ENCODE results near the gene JAGN1. TPM values are rescaled to one million over a fixed set of nuclear protein-coding genes. Genes with fewer than 3 reads are reported as not detected.
"Not testable (repeated sequence)": the region's sequence is repeated elsewhere in the genome, so short reads cannot be mapped to it uniquely, and the experiment has no call there.

Gene JAGN1
- polyA plus RNA-seq, 6 donors from 2014 or later, result 53.2 to 70.4 (median 59.7) TPM

DNA sequence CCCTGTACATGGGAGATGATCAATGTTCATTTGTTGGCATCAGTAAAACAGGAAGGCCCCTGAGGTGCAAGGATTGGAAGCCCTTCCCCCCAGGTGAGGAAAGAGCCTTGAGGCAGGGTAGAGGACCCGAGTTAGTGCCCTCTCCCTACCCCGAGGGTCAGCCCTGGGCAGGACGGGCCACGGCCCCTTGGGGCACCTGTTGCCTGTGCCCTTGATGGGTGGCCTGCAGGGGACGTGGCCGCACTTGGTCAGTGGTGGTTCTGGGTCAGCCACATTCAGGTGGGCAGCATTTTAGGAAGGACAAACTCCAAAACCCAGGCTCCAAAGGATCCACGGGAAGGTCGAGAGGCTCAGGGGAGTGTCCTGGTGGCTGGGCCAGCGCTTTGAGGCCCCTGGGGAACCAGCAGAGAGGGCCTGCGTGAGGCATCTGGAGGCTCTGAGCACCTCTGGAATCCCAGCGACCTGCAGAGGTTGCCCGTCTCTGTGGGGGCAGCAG, 30.8 kb upstream of the JAGN1 start:
- peaks cover 0 to 1% (median 0%) of the 10 kb centered on the region in 7 donors for H3K9me3 Mint-ChIP-seq
- peaks cover 1 to 5% (median 4%) of the 10 kb centered on the region in 3 donors for H3K4me1 Mint-ChIP-seq
- H3K27me3 Mint-ChIP-seq, result peaks cover 5 to 16% (median 12%) of the 10 kb centered on the region in 3 donors
- H3K36me3 Mint-ChIP-seq, result no peaks in the 10 kb centered on the region
- DNase-seq (no peak), ATAC-seq (ENCODE audit: low read depth in 2 of 2) (no peak)
- no peak overlapping the region for H3K27ac Mint-ChIP-seq
- peak overlapping the region in 1 of 8 donors; percentile 36 for H3K4me3 Mint-ChIP-seq

DNA sequence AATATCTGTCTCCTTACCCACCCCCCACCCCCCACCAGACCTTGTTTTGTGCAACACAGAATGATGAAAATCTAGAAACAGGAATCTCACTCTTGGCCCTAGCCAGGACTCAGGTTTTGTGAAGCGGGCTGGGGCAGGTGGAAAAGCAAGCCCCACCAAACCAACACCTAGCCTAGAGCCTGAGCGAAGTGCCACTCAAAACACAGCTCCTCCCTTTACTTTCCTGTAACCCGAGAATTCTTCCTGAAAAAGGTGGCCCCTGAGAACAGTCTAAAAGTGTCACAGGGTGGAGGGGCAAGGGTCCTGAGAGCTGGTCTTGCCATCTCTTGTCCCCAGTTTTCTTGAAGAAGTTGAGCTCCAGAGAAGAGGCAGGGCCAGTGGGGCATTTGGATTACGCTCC, 29.2 kb upstream of the JAGN1 start:
- peaks cover 0 to 1% (median 0%) of the 10 kb centered on the region in 7 donors for H3K9me3 Mint-ChIP-seq
- H3K36me3 Mint-ChIP-seq, result no peaks in the 10 kb centered on the region
- ATAC-seq (ENCODE audit: low read depth in 2 of 2), result no peak
- peaks cover 0 to 5% (median under 1%) of the 10 kb centered on the region in 3 donors for H3K4me1 Mint-ChIP-seq
- H3K27me3 Mint-ChIP-seq, result peaks cover 5 to 16% (median 10%) of the 10 kb centered on the region in 3 donors
- H3K27ac Mint-ChIP-seq, result no peak overlapping the region
- no peak overlapping the region for H3K4me3 Mint-ChIP-seq
- no peak for DNase-seq

DNA sequence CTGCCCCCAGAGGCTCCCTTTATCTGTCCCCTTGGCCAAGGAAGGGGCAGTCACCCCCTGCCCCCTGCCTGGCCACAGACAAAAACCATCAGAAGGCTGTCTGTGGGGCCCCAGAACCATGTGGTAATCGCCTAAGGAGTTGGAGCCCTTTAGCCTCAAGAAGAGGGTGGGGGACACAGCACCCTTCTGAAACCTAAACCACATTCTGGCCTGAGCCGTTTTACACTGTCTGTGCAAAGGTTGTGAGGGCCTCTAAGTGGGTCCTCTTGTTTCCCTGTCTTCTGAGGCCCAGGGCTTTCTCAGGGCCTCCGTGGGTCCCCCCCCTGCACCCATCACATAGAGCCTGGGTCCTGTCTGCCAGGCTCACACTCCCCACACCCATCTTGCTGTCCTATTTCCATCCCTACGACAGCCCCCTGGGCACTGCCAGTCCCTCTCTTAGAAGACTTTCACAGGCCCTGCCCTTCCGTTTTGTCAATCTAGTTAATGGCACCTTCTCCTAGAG, 28.7 kb upstream of the JAGN1 start:
- ATAC-seq (ENCODE audit: low read depth in 2 of 2) (no peak), DNase-seq (no peak)
- H3K4me3 Mint-ChIP-seq, result peak overlapping the region in 3 of 8 donors; percentile 5 to 64 (median 41)
- peaks cover 0 to 1% (median 0%) of the 10 kb centered on the region in 7 donors for H3K9me3 Mint-ChIP-seq
- H3K27me3 Mint-ChIP-seq, result peaks cover 5 to 16% (median 10%) of the 10 kb centered on the region in 3 donors
- H3K36me3 Mint-ChIP-seq, result no peaks in the 10 kb centered on the region
- peaks cover 0 to 5% (median 0%) of the 10 kb centered on the region in 3 donors for H3K4me1 Mint-ChIP-seq
- no peak overlapping the region for H3K27ac Mint-ChIP-seq

DNA sequence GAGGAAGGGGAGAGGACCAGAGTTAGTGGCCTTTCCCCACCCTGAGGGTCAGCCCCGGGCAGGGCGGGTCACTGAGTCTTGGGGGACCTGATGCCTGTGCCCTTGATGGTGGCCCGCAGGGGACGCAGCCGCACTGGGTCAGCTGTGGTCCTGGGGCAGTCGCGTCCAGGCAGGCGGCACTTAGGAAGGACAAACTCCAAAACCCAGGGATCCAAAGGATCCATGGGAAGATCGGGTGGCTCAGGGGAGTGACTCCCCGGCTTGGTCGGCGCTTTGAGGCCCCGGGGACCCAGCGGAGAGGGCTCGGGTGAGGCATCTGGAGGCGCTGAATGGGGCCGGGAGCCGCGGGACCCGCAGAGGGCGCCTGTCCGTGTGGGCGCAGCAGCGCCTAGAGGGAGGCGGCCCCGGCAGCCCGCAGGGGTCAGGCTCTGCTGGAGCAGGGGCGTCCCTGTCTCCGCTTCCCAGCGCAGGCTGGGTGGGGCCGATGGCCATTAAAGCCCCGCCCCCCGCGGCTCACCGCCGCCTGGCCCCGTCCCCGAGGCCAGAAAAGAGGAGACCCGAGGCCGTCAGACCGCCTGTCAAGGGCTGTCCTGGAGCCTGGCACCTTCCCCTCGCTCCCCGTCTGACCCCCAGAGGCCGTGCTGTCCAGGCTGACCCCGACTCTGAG, 27.9 kb upstream of the JAGN1 start:
- H3K9me3 Mint-ChIP-seq, result peaks cover 0 to 1% (median 0%) of the 10 kb centered on the region in 7 donors
- H3K4me1 Mint-ChIP-seq, result peaks cover 0 to 5% (median 0%) of the 10 kb centered on the region in 3 donors
- peak overlapping the region in 4 of 8 donors; percentile 29 to 62 (median 44) for H3K4me3 Mint-ChIP-seq
- peak; percentile 33 for DNase-seq
- no peaks in the 10 kb centered on the region for H3K36me3 Mint-ChIP-seq
- peaks cover 5 to 16% (median 10%) of the 10 kb centered on the region in 3 donors for H3K27me3 Mint-ChIP-seq
- H3K27ac Mint-ChIP-seq, result no peak overlapping the region
- peak; percentile 93 to 94 for ATAC-seq (ENCODE audit: low read depth in 2 of 2)

DNA sequence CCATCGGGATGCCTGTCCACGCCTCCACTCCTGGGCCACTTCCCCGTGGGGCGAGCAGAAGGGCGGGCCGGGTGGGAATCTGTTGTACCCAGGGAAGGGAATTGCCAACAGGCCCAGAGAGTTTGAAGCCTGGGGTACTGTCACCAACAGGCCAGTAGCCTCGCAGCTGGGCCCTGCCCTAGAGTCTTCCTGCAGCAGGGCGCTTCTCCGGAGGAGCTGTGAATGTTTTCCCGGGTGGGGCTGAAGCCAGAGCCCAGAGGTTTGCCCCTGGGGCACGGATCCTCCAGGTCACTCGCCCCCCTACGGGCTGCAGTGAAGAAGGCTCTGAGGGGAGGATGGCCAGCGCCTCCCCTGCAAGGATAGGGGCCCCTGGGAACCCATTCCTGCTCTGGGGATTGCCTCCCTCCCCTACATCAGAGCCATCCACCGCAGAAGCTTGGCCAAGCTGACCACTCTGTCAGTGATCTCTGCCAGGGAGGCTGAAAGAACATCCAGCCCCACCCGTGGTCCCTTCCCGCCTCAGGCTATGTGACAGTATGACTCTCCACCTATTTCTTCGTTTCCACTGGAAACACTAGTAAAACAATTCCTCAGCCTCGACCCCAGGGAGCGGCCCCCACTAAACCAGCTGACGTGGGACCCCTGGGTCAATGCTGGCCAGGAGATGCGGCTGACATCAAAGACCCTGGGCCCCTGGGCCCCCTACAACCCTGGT, 27.2 kb upstream of the JAGN1 start:
- Mint-ChIP-seq H3K9me3 (peaks cover 0 to 1% (median 0%) of the 10 kb centered on the region in 7 donors), H3K27me3 (peaks cover 5 to 16% (median 10%) of the 10 kb centered on the region in 3 donors), H3K4me3 (peak overlapping the region in 3 of 8 donors; percentile 16 to 44 (median 28)), H3K27ac (no peak overlapping the region), H3K36me3 (no peaks in the 10 kb centered on the region), H3K4me1 (peaks cover 0 to 5% (median 0%) of the 10 kb centered on the region in 3 donors)
- ATAC-seq (ENCODE audit: low read depth in 2 of 2), result no peak
- DNase-seq, result no peak

DNA sequence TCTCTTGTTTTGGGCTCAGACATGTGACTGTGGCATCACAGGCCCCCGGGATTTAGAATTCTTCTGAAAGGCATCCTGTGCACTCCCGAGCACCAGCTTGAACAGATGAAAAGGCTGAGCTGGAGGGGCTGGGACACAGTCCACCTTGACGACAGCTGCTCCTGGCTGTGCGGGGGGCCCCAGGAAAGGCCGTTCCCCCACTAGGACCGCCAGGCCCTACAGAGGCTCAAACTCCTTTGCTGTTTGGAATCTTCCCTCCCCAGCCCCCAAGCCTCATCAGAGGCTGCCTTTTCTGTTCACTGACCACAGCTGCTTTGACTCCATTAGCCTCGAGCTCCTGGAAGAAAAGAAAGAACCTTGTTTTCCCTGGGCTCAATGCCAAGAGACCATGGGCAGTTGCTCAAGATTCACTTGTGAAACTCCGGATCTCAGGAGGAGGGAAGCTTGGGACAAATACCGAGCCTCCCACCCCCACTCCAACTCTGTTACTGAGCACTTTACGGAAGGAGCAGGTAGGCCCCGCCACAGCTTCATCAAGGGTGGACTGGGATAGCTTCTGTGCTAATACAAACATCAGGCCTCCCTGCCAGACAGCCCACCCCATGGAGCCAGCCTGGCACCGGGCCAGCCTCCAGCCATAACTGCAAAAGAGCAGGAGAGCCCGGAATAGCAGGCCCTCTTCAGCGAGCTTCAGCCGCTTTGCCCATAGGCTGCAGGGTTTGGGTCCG, 26.0 kb upstream of the JAGN1 start:
- Mint-ChIP-seq H3K4me3 (no peak overlapping the region), H3K36me3 (no peaks in the 10 kb centered on the region), H3K4me1 (peaks cover 0 to 5% (median 0%) of the 10 kb centered on the region in 3 donors), H3K27ac (no peak overlapping the region), H3K27me3 (peaks cover 5 to 16% (median 10%) of the 10 kb centered on the region in 3 donors), H3K9me3 (peaks cover 0 to 1% (median 0%) of the 10 kb centered on the region in 7 donors)
- no peak for ATAC-seq (ENCODE audit: low read depth in 2 of 2)
- no peak for DNase-seq

DNA sequence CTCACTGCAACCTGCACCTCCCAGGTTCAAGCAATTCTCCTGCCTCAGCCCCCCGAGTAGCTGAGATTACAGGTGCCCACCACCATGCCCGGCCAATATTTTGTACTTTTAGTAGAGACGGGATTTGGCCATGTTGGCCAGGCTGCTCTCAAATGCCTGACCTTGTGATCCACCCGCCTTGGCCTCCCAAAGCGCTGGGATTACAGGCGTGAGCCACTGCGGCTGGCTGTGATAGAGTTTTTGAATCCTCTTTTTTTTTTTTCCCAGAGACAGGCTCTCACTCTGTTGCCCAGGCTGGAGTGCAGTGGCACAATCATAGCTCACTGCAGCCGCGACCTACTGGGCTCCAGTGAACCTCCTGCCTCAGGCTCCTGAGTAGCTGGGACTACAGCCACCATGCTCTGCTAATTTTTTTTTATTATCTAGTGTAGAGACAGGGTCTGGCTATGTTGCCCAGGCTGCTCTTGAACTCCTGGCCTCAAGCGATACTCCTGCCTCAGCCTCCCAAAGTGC, 25.2 kb upstream of the JAGN1 start:
- H3K4me1 Mint-ChIP-seq; ATAC-seq (ENCODE audit: low read depth in 2 of 2); H3K27ac Mint-ChIP-seq; DNase-seq; H3K9me3 Mint-ChIP-seq; H3K4me3 Mint-ChIP-seq; H3K36me3 Mint-ChIP-seq: not testable (repeated sequence)
- peaks cover 5 to 16% (median 10%) of the 10 kb centered on the region in 3 donors for H3K27me3 Mint-ChIP-seq

DNA sequence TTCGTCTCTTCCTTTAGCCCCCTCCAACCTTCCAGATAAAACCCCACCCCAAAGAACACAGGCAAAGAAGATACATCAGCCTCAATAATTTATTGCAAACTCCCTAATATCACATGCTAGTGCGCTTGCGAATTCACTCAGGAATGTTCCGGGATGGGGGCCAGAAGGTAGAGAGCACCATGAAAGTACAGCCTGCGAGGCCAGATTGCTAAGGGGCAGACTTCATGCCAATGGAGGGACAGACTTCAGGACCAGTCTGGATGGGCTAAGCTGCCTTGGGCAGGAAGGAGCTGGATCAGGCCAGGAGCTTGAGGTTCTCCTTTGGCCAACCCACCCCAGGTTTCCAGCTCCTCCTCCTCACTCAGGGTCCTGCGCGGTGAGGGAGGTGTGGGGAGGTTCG, 23.8 kb upstream of the JAGN1 start:
- Mint-ChIP-seq H3K4me1 (peaks cover 0 to 5% (median 0%) of the 10 kb centered on the region in 3 donors), H3K4me3 (no peak overlapping the region), H3K9me3 (peaks cover 0 to 1% (median 0%) of the 10 kb centered on the region in 7 donors), H3K27ac (peak overlapping the region in 1 of 6 donors; percentile 44), H3K36me3 (no peaks in the 10 kb centered on the region), H3K27me3 (peaks cover 5 to 14% (median 8%) of the 10 kb centered on the region in 3 donors)
- DNase-seq (no peak), ATAC-seq (ENCODE audit: low read depth in 2 of 2) (no peak)

DNA sequence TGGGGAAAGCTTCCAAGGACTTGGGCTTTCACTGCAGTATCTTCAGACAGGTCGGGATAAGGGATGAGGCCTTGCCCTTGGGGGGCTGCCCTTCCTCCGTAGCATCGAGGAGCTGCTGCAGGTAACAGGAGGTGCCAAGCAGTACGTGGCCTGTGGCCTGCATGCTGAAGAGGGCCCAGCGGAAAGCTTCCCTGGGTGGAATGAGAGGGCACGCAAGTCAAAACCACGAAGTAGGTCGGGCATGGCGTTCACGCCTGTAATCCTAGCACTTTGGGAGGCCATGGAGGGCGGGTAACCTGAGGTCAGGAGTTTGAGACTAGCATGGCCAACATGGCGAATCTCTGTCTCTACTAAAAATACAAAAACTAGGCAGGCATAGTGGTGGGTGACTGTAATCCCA, 23.3 kb upstream of the JAGN1 start:
- H3K4me1 Mint-ChIP-seq, result peaks cover 0 to 4% (median 0%) of the 10 kb centered on the region in 3 donors
- no peak overlapping the region for H3K27ac Mint-ChIP-seq
- H3K36me3 Mint-ChIP-seq, result no peaks in the 10 kb centered on the region
- ATAC-seq (ENCODE audit: low read depth in 2 of 2) (no peak), DNase-seq (no peak)
- peak overlapping the region in 1 of 8 donors; percentile 66 for H3K4me3 Mint-ChIP-seq
- H3K9me3 Mint-ChIP-seq, result peaks cover 0 to 1% (median 0%) of the 10 kb centered on the region in 7 donors
- peaks cover 1 to 10% (median 3%) of the 10 kb centered on the region in 3 donors for H3K27me3 Mint-ChIP-seq

DNA sequence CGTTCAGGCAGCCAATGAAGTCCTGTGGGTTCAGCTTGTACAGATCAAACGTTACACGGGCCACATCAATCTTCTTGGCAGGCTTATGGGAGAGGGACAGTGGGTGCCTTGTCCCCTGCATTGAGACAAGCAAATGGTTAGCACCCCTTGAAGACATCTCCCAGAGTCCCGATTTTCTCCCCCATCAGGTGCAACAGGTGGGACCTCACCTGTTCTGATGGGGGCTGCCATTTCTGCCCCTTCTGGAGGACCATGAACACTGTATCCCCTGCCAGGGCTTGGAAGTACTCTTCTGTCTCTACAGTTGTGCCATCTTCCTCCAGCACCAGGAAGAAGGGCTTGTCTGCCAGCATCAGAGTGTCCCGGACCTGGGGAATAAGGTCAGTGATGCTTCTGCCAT, 20.5 kb upstream of the JAGN1 start:
- Mint-ChIP-seq H3K4me3 (no peak overlapping the region), H3K27me3 (peaks cover 0 to 5% (median 0%) of the 10 kb centered on the region in 3 donors), H3K4me1 (no peaks in the 10 kb centered on the region), H3K9me3 (no peaks in the 10 kb centered on the region), H3K36me3 (no peaks in the 10 kb centered on the region), H3K27ac (peak overlapping the region in 1 of 6 donors; percentile 21)
- ATAC-seq (ENCODE audit: low read depth in 2 of 2) (no peak), DNase-seq (no peak)

DNA sequence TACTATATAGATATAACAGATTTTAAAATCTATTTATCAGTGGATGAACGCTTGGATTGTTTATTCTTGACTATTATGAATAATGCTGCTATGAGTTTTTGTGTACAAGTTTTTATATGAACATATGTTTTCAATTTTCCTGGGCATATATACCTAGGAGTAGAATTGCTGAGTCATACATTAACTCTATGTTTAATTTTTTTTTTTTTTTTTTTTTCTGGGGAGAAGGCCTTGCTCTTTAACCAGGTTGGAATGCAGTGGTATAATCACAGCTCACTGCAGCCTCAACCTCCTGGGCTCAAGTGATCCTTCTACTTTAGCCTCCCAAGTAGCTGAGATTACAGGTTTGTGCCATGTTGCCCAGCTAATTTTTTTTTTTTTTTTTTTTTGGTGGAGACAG, 19.4 kb upstream of the JAGN1 start:
- Mint-ChIP-seq H3K27me3 (peaks cover 0 to 7% (median 0%) of the 10 kb centered on the region in 3 donors), H3K4me1 (no peaks in the 10 kb centered on the region), H3K36me3 (no peaks in the 10 kb centered on the region), H3K4me3 (no peak overlapping the region), H3K27ac (no peak overlapping the region), H3K9me3 (no peaks in the 10 kb centered on the region)
- ATAC-seq (ENCODE audit: low read depth in 2 of 2) (no peak), DNase-seq (no peak)

DNA sequence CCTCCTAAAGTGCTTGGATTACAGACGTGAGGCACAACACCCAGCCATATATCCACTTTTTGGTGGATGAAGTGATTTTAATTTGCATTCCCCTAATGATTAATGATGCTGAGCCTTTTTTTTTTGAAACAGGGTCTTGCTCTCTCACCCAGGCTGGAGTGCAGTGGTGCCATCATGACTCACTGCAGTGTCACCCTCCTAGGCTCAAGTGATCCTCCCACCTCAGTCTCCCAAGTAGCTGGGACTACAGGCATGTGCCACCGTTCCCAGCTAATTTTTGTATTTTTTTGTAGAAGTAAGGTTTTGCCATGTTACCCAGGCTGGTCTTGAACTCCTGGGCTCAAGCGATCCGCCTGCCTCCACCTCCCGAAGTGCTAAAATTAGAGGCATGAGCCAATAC, 18.3 kb upstream of the JAGN1 start:
- H3K27me3 Mint-ChIP-seq; ATAC-seq (ENCODE audit: low read depth in 2 of 2); H3K4me3 Mint-ChIP-seq; H3K36me3 Mint-ChIP-seq; H3K4me1 Mint-ChIP-seq; H3K9me3 Mint-ChIP-seq; DNase-seq; H3K27ac Mint-ChIP-seq: not testable (repeated sequence)

DNA sequence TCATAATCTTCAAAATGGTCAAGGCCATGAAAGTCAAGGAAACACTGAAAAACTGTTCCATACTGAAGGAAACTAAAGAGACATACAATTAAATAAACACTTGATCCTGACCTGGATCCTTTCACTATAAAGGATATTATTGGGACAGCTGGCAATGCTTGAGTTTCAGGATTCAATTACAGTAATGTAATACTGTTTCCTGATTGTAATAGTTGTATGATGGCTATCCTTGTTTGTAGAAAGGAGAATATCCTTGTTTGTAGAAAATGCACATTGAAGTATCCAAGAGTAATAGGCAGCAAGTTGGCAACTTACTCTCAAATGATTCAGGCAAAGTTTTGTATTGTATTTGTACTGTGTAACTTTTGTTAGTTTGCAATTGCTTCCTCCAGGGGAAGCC, 15.0 kb upstream of the JAGN1 start:
- no peaks in the 10 kb centered on the region for H3K9me3 Mint-ChIP-seq
- DNase-seq (no peak), ATAC-seq (ENCODE audit: low read depth in 2 of 2) (no peak)
- H3K36me3 Mint-ChIP-seq, result no peaks in the 10 kb centered on the region
- H3K27ac Mint-ChIP-seq, result peak overlapping the region in 1 of 6 donors; percentile 90
- no peak overlapping the region for H3K4me3 Mint-ChIP-seq
- no peaks in the 10 kb centered on the region for H3K4me1 Mint-ChIP-seq
- H3K27me3 Mint-ChIP-seq, result peaks cover 0 to 20% (median 0%) of the 10 kb centered on the region in 3 donors
